PC-3 (cell line): ENCODE results near the gene CGB1. TPM values are rescaled to one million over a fixed set of nuclear protein-coding genes. Genes with fewer than 3 reads are reported as not detected.
A peak's percentile ranks its signal among the peaks of the same experiment; 100 is the strongest.

Source experiments
- ATAC-seq: fragments of 200-7000 bp; cut with Tn5 transposase; 2 replicates; pipeline ENCODE4 v1.9.1; 2020; ENCODE audit warnings: mild to moderate bottlenecking, moderate library complexity
- BruUV-seq: library from RNA; stranded (reverse); fragments of 400-500 nt; replicated peaks from 2 replicates; lab custom pipeline; 2021; lab: Mats Ljungman, UMichigan
- CTCF ChIA-PET: fragments of 300-600 bp; sonication (Branson Sonifier 250); formaldehyde crosslinking; loops from one replicate; lab custom pipeline; 2022; ENCODE audit warnings: antibody characterized with exemption; lab: Charles Lee
- POLR2A ChIA-PET: fragments of 300-600 bp; sonication (Branson Sonifier 250); formaldehyde crosslinking; loops from one replicate; lab custom pipeline; 2022; ENCODE audit warnings: antibody characterized with exemption; ENCODE audit not compliant: unreplicated experiment; lab: Charles Lee
- DNase-seq: peaks from one replicate; pipeline ENCODE4 v3.0.0-alpha.2; 2015
- H2AFZ ChIP-seq: fragments of 300-600 bp; sonication (generic); 2 replicates; pipeline ENCODE4 v1.6.0; 2016; ENCODE audit warnings: antibody characterized with exemption, low read length
- H3F3A ChIP-seq: fragments of 300-600 bp; sonication (generic); one replicate; pipeline ENCODE4 v1.6.0; 2017; ENCODE audit warnings: antibody characterized with exemption, low read length, control low read depth, mild to moderate bottlenecking; ENCODE audit not compliant: unreplicated experiment
- H3K27ac ChIP-seq: fragments of 300-600 bp; sonication (generic); 2 replicates; pipeline ENCODE4 v1.5.1; 2016; ENCODE audit warnings: mild to moderate bottlenecking, low read length
- H3K27me3 ChIP-seq: fragments of 300-600 bp; sonication (generic); 2 replicates; pipeline ENCODE4 v1.6.1; 2016; ENCODE audit warnings: low read length, mixed read lengths
- H3K36me3 ChIP-seq: fragments of 300-600 bp; sonication (generic); 2 replicates; pipeline ENCODE4 v1.6.1; 2016; ENCODE audit warnings: low read depth, mixed run types, low read length, mixed read lengths
- H3K4me1 ChIP-seq: fragments of 300-600 bp; sonication (generic); 2 replicates; pipeline ENCODE4 v1.5.1; 2016; ENCODE audit warnings: low read length; ENCODE audit not compliant: insufficient read depth
- H3K4me2 ChIP-seq: fragments of 300-600 bp; sonication (generic); 2 replicates; pipeline ENCODE4 v1.6.0; 2016; ENCODE audit warnings: low read length
- H3K4me3 ChIP-seq: fragments of 300-600 bp; sonication (generic); 2 replicates; pipeline ENCODE4 v1.5.1; 2016; ENCODE audit warnings: mild to moderate bottlenecking, low read length, mixed read lengths
- H3K79me2 ChIP-seq: fragments of 300-600 bp; sonication (generic); 2 replicates; pipeline ENCODE4 v1.6.1; 2017; ENCODE audit warnings: low read length, mixed read lengths
- H3K9ac ChIP-seq: fragments of 300-600 bp; sonication (generic); 2 replicates; pipeline ENCODE4 v1.6.0; 2016; ENCODE audit warnings: mild to moderate bottlenecking, low read length
- H3K9me2 ChIP-seq: fragments of 300-600 bp; sonication (generic); replicated peaks from 2 replicates; pipeline ENCODE4 v1.6.1; 2016; ENCODE audit warnings: mixed run types, low read length, mixed read lengths
- H3K9me3 ChIP-seq: fragments of 300-600 bp; sonication (generic); 2 replicates; pipeline ENCODE4 v1.6.1; 2016; ENCODE audit warnings: low read length, mixed read lengths
- H4K20me1 ChIP-seq: fragments of 300-600 bp; sonication (generic); 2 replicates; pipeline ENCODE4 v1.6.1; 2016; ENCODE audit warnings: low read length, mixed read lengths
- EZH2 ChIP-seq: fragments of 300-600 bp; sonication (generic); IDR thresholded peaks from one replicate; pipeline ENCODE4 v1.6.1; 2017; ENCODE audit warnings: antibody characterized with exemption, mild to moderate bottlenecking, low read length; ENCODE audit not compliant: unreplicated experiment
- EZH2phosphoT487 ChIP-seq: fragments of 300-600 bp; sonication (generic); IDR thresholded peaks from 2 replicates; pipeline ENCODE4 v1.6.1; 2018; ENCODE audit warnings: mild to moderate bottlenecking, antibody characterized with exemption, low read length, borderline replicate concordance
- intact Hi-C: fragments of 100-400 bp; cut with micrococcal nuclease; formaldehyde crosslinking; loops from 2 replicates; pipeline ENCODE4 v1.9.0; 2023
- total RNA-seq: library from RNA; depleted of rRNA; stranded (reverse); fragments of >200 nt; gene quantifications from 2 replicates; pipeline ENCODE4 v1.2.3, GENCODE V29; 2014
- TF ChIP-seq, protein P1 (sequence below): fragments of 300-600 bp; sonication (generic); conservative IDR thresholded peaks from 2 replicates; pipeline ENCODE4 v1.5.1; 2017; ENCODE audit warnings: antibody characterized with exemption, low read depth, mild to moderate bottlenecking, low read length

CGB1 gene
- total RNA-seq, 1 experiment from 2014 or later = 0.95 TPM

DNA sequence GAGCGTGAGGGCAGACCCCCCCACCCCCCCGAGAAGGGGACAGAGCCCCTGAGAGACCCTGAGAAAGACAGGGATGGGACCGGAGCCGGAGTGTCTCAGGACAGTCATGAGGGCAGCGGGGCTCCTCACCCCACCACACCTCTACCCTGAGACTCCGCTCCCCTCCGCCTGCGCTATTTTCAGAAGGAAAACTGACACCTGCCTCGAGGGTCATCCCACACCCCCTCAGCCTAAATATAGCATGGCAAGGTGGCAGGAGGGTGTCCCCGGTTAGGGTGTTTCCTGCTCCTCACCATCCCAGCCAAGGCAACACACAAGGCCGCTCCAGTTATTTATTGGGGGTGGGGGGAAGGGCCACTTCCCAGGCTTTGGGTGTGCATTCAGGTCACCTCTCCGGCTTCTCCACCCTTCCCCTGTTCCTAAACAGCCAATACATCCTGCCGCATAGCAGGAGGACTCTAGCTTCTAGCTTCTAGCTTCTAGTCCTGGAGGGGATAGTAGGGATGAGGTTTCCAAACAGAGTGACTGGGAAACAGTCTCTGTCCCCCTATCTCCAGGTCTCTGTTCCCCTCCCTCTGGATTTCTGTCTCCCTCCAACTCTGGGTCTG lies 29.3 kb upstream of the CGB1 start:
- no peak overlapping the region for H3K4me3 ChIP-seq
- CTCF ChIA-PET = no interaction called here
- no peaks in the 10 kb centered on the region for H3K79me2 ChIP-seq
- H3F3A ChIP-seq = no peaks in the 10 kb centered on the region
- POLR2A ChIA-PET = no interaction called here
- H4K20me1 ChIP-seq = no peaks in the 10 kb centered on the region
- TF ChIP-seq EZH2 (no peak), EZH2phosphoT487 (no peak)
- TF ChIP-seq, protein P1, sequence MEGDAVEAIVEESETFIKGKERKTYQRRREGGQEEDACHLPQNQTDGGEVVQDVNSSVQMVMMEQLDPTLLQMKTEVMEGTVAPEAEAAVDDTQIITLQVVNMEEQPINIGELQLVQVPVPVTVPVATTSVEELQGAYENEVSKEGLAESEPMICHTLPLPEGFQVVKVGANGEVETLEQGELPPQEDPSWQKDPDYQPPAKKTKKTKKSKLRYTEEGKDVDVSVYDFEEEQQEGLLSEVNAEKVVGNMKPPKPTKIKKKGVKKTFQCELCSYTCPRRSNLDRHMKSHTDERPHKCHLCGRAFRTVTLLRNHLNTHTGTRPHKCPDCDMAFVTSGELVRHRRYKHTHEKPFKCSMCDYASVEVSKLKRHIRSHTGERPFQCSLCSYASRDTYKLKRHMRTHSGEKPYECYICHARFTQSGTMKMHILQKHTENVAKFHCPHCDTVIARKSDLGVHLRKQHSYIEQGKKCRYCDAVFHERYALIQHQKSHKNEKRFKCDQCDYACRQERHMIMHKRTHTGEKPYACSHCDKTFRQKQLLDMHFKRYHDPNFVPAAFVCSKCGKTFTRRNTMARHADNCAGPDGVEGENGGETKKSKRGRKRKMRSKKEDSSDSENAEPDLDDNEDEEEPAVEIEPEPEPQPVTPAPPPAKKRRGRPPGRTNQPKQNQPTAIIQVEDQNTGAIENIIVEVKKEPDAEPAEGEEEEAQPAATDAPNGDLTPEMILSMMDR = no peak
- intact Hi-C loops = no loop called here
- DNase-seq (no peak), ATAC-seq (no peak)
- no peaks in the 10 kb centered on the region for H3K27me3 ChIP-seq
- BruUV-seq = no TSS peak
- H3K36me3 ChIP-seq = no peaks in the 10 kb centered on the region
- H3K9ac ChIP-seq = no peak overlapping the region
- H3K4me2 ChIP-seq = no peak overlapping the region
- no peak overlapping the region for H2AFZ ChIP-seq
- H3K27ac ChIP-seq = no peak overlapping the region
- no peaks in the 10 kb centered on the region for H3K4me1 ChIP-seq
- H3K9me3 ChIP-seq = no peaks in the 10 kb centered on the region
- no peaks in the 10 kb centered on the region for H3K9me2 ChIP-seq

DNA sequence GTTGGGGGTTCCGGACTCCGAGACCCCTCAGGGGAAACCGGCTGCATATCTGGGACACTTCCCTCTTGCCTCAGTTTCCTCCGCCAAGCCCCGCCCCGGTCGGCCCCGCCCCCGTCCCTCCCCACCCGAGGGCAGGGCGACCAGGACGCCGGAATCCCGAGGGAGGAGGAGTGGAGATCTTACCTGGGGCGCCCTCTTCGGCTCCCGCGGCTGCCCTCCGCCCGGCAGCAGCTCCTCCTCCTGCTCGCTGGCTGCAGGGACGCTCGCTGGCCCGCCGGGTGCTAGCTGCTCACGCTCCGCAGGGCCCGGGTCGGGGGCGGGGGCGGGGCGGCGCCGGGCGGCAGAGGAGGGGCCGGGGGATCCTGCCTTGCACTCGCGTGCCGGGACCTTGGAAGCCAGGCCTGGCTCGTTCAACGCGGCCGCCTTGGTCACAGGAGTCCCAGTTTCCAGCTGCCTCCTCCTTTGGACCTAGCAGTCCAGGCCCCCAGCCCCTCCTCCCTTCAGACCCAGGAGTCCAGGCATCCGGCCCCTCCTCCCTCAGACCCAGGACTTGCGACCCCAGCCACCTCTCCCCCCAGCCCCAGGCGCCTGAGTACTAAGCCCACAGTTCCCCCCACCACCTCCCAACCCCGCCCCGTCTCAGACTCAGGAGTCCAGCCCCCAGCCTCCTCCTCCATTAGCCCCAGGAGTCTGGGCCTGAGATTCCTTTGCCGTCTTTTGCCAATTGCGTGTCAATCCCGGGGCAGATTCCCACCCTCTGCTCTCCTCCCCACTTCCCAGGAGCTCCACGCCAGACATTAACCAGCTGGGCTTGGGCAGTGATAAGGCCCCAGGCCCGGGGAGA lies 28.3 kb upstream of the CGB1 start, which contains the start of gene NTF4:
TSS of gene NTF4 (minus strand) at position 51 of the 844 bp plus-strand sequence. CDS start 2,821 bp downstream, outside the sequence.
- ChIA-PET POLR2A (no interaction called here), CTCF (no interaction called here)
- TF ChIP-seq EZH2phosphoT487 (no peak), EZH2 (no peak)
- TF ChIP-seq, protein P1 = no peak
- Histone ChIP-seq H2AFZ (no peak within 1 kb of the TSS), H3K4me2 (peak within 1 kb of the TSS; percentile 54), H3K9ac (no peak within 1 kb of the TSS), H3K79me2 (no peaks in the 10 kb centered on the region), H3K9me2 (no peaks in the 10 kb centered on the region), H3K27ac (no peak within 1 kb of the TSS), H3K36me3 (no peaks in the 10 kb centered on the region), H3K27me3 (no peaks in the 10 kb centered on the region), H3K9me3 (no peaks in the 10 kb centered on the region), H3K4me3 (peak within 1 kb of the TSS; percentile 37; the same call in 1 of the 2 replicates), H3F3A (no peaks in the 10 kb centered on the region), H3K4me1 (no peaks in the 10 kb centered on the region), H4K20me1 (no peaks in the 10 kb centered on the region)
- DNase-seq (peak; percentile 23), ATAC-seq (peak; percentile 84)
- intact Hi-C loops = no loop called here
- no TSS peak for BruUV-seq
